ENCODE results near the gene DCAF16.
"Not testable (repeated sequence)": the region's sequence is repeated elsewhere in the genome, so short reads cannot be mapped to it uniquely, and the experiment has no call there.

DCAF16 gene

GRCh38 chr4:17810260-17811077, at the start of gene DCAF16, which contains the start of gene NCAPG:
Gene DCAF16, minus strand, starts transcription at chr4:17810757. Its CDS starts 6,616 bp downstream, at chr4:17804141.
Gene NCAPG, plus strand, starts transcription at chr4:17810979. Its CDS starts 99 bp downstream, at chr4:17811078.
- TF ChIP-seq POLR2A (IDR thresholded peaks at IDR 0.05; ENCODE audit: extremely low read depth, insufficient read length) (peak; percentile 99), MAX (IDR thresholded peaks at IDR 0.05; ENCODE audit: low read depth, low read length) (peak; percentile 69), MYC (IDR thresholded peaks at IDR 0.05; ENCODE audit: low read depth, low read length) (peak; percentile 70)
- TF ChIP-seq, protein P1, sequence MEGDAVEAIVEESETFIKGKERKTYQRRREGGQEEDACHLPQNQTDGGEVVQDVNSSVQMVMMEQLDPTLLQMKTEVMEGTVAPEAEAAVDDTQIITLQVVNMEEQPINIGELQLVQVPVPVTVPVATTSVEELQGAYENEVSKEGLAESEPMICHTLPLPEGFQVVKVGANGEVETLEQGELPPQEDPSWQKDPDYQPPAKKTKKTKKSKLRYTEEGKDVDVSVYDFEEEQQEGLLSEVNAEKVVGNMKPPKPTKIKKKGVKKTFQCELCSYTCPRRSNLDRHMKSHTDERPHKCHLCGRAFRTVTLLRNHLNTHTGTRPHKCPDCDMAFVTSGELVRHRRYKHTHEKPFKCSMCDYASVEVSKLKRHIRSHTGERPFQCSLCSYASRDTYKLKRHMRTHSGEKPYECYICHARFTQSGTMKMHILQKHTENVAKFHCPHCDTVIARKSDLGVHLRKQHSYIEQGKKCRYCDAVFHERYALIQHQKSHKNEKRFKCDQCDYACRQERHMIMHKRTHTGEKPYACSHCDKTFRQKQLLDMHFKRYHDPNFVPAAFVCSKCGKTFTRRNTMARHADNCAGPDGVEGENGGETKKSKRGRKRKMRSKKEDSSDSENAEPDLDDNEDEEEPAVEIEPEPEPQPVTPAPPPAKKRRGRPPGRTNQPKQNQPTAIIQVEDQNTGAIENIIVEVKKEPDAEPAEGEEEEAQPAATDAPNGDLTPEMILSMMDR (IDR thresholded peaks at IDR 0.05; ENCODE audit: low read depth, low read length) = no peak
- H3K4me3 ChIP-seq (ENCODE audit: low read depth, low read length) = peak within 1 kb of the TSS; percentile 87
- DNase-seq (ENCODE audit: low read depth) = peak; percentile 100

DNA sequence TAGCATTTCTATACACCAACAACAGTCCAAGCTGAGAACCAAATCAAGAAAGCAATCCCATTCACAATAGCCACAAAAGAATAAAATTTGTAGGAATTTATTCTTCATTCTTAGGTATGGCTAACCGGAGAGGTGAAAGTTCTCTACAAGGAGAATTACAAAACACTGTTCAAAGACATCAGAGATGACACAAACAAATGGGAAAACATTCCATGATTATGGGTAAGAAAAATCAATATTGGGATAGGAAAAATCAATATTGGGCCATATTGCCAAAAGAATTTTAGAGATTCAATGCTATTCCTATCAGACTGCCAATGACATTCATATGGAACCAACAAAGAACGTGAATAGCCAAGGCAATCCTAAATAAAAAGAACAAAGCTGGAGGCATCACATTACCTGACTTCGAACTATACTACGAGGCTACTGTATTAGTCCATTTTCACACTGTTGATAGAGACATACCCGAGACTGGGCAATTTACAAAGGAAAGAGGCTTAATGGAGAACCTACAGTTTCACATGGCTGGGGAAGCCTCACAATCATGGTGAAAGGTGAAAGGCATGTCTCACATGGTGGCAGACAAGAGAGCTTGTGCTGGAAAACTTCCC, 49.3 kb upstream of the DCAF16 start:
- TF ChIP-seq POLR2A (IDR thresholded peaks at IDR 0.05; ENCODE audit: extremely low read depth, insufficient read length) = no peak
- TF ChIP-seq, protein P1 (IDR thresholded peaks at IDR 0.05; ENCODE audit: low read depth, low read length) = no peak
- no peak for TF ChIP-seq MAX (IDR thresholded peaks at IDR 0.05; ENCODE audit: low read depth, low read length)
- TF ChIP-seq MYC (IDR thresholded peaks at IDR 0.05; ENCODE audit: low read depth, low read length) = no peak
- no peak for DNase-seq (ENCODE audit: low read depth)

DNA sequence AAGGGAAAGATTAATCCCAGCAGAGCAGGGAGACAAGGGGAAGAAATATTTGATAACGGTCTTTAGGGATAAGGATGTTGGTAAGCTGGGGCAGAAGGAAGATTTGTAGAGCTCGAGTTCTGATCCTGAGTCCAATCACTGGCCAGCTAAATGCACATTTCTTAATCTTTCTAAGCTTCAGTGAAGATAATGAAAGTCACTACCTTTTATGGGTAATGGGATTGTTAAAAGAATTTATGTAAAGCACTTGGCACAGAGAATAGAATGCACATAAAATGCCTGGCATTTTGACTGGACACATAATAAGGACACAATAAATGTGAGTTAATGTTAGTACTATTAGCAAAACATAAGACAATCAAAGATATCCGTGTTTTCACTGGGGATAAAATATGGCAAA, 43.5 kb upstream of the DCAF16 start:
- TF ChIP-seq POLR2A (IDR thresholded peaks at IDR 0.05; ENCODE audit: extremely low read depth, insufficient read length) = no peak
- no peak for TF ChIP-seq MAX (IDR thresholded peaks at IDR 0.05; ENCODE audit: low read depth, low read length)
- TF ChIP-seq MYC (IDR thresholded peaks at IDR 0.05; ENCODE audit: low read depth, low read length) = no peak
- TF ChIP-seq, protein P1 (IDR thresholded peaks at IDR 0.05; ENCODE audit: low read depth, low read length) = no peak
- no peak for DNase-seq (ENCODE audit: low read depth)
- H3K4me3 ChIP-seq (ENCODE audit: low read depth, low read length) = no peak overlapping the region

More for the DNA sequence above, 49.3 kb upstream of the DCAF16 start:
- no peak overlapping the region for H3K4me3 ChIP-seq (ENCODE audit: low read depth, low read length)

GRCh38 chr4:17851959-17852358, 41.4 kb upstream of the DCAF16 start:
- no peak for DNase-seq (ENCODE audit: low read depth)
- H3K4me3 ChIP-seq (ENCODE audit: low read depth, low read length) = no peak overlapping the region
- TF ChIP-seq, protein P1 (IDR thresholded peaks at IDR 0.05; ENCODE audit: low read depth, low read length) = no peak
- TF ChIP-seq MYC (IDR thresholded peaks at IDR 0.05; ENCODE audit: low read depth, low read length) (no peak), MAX (IDR thresholded peaks at IDR 0.05; ENCODE audit: low read depth, low read length) (no peak), POLR2A (IDR thresholded peaks at IDR 0.05; ENCODE audit: extremely low read depth, insufficient read length) (no peak)

- H3K4me3 ChIP-seq (ENCODE audit: low read depth, low read length); DNase-seq (ENCODE audit: low read depth): not testable (repeated sequence)
These were observed 39.7 kb upstream of the DCAF16 start for GRCh38 chr4:17850295-17850694.

DNA sequence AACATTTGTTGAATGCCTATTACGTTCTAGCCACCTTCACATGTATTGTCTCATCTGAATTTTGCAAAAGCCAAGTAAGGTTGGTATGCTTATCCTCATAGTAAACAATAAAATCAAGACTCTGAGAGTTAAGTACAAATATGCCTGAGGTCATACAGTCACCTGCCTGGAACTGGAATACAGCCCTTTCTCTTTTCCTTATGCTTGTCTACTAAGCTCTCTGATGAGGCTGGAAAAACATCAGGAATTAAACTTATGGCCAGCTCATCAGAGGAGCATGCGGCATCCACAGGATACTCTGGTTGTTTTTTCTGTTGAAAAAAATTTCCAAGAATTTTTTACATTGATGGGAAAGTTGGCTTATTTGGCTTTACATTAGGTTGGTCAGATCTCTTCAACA, 35.7 kb upstream of the DCAF16 start:
- TF ChIP-seq MAX (IDR thresholded peaks at IDR 0.05; ENCODE audit: low read depth, low read length) (no peak), MYC (IDR thresholded peaks at IDR 0.05; ENCODE audit: low read depth, low read length) (no peak), POLR2A (IDR thresholded peaks at IDR 0.05; ENCODE audit: extremely low read depth, insufficient read length) (no peak)
- TF ChIP-seq, protein P1 (IDR thresholded peaks at IDR 0.05; ENCODE audit: low read depth, low read length) = no peak
- DNase-seq (ENCODE audit: low read depth) = no peak
- no peak overlapping the region for H3K4me3 ChIP-seq (ENCODE audit: low read depth, low read length)
